ENCODE results near the gene MC2R. TPM values are rescaled to one million over a fixed set of nuclear protein-coding genes. Genes with fewer than 3 reads are reported as not detected.

Gene MC2R
- total RNA-seq, 1 donor from 2014 or later, result not detected

- no peak overlapping the region for H3K27ac Mint-ChIP-seq
- no peak for DNase-seq (ENCODE audit: low spot score in 2 of 2, unreplicated experiment in 2 of 2)
- H3K9me3 Mint-ChIP-seq, result no peaks in the 10 kb centered on the region
- peaks cover 4% of the 10 kb centered on the region for H3K4me1 Mint-ChIP-seq
- H3K27me3 Mint-ChIP-seq (ENCODE audit: low read depth), result no peaks in the 10 kb centered on the region
- no peaks in the 10 kb centered on the region for H3K36me3 Mint-ChIP-seq
- TF ChIP-seq CTCF (IDR thresholded peaks at IDR 0.05; ENCODE audit: unreplicated experiment), result no peak
- H3K4me3 Mint-ChIP-seq, result no peak overlapping the region
Measured at GRCh38 chr18:13916559-13916958, 1.2 kb upstream of the MC2R start.

GRCh38 chr18:13915995-13916431 is 677 bp upstream of the MC2R start:
- no peak overlapping the region for H3K27ac Mint-ChIP-seq
- no peak for TF ChIP-seq CTCF (IDR thresholded peaks at IDR 0.05; ENCODE audit: unreplicated experiment)
- H3K9me3 Mint-ChIP-seq, result no peaks in the 10 kb centered on the region
- DNase-seq (ENCODE audit: low spot score in 2 of 2, unreplicated experiment in 2 of 2), result no peak
- H3K4me3 Mint-ChIP-seq, result no peak overlapping the region
- no peaks in the 10 kb centered on the region for H3K27me3 Mint-ChIP-seq (ENCODE audit: low read depth)
- peaks cover 4% of the 10 kb centered on the region for H3K4me1 Mint-ChIP-seq
- H3K36me3 Mint-ChIP-seq, result no peaks in the 10 kb centered on the region

DNA sequence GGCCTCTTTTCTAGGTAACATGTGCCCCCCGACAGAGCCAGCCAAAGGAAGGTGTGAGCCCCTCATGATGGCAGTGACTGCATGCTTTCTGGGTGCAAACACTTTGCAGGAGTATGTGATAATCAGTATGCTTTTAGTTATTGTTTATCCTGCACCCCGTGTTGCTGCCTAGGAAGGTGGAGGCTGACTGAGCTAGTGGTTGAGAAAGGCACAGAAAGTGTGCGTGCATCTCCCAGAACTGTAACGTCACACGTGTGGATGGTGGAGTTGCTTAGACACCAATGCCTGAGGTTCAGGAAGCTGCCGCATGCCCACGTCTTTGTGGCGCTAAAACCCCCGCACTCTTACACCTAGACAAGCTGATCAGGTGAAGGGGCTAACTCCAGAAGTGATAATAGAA is 580 bp downstream of the MC2R start:
- no peaks in the 10 kb centered on the region for H3K27me3 Mint-ChIP-seq (ENCODE audit: low read depth)
- no peak for DNase-seq (ENCODE audit: low spot score in 2 of 2, unreplicated experiment in 2 of 2)

GRCh38 chr18:13914170-13914569 is 1.2 kb downstream of the MC2R start:
- Mint-ChIP-seq H3K4me3 (no peak overlapping the region), H3K36me3 (no peaks in the 10 kb centered on the region), H3K4me1 (peaks cover 4% of the 10 kb centered on the region)

More for the DNA sequence above, 580 bp downstream of the MC2R start:
- no peak for TF ChIP-seq CTCF (IDR thresholded peaks at IDR 0.05; ENCODE audit: unreplicated experiment)
- Mint-ChIP-seq H3K36me3 (no peaks in the 10 kb centered on the region), H3K9me3 (no peaks in the 10 kb centered on the region), H3K4me3 (no peak overlapping the region), H3K27ac (no peak overlapping the region), H3K4me1 (peaks cover 4% of the 10 kb centered on the region)

GRCh38 chr18:13913205-13913604 is 2.1 kb downstream of the MC2R start:
- DNase-seq (ENCODE audit: low spot score in 2 of 2, unreplicated experiment in 2 of 2), result no peak
- TF ChIP-seq CTCF (IDR thresholded peaks at IDR 0.05; ENCODE audit: unreplicated experiment), result no peak
- Mint-ChIP-seq H3K27ac (no peak overlapping the region), H3K9me3 (no peaks in the 10 kb centered on the region), H3K4me1 (peaks cover 4% of the 10 kb centered on the region), H3K36me3 (no peaks in the 10 kb centered on the region), H3K27me3 (ENCODE audit: low read depth) (no peaks in the 10 kb centered on the region), H3K4me3 (no peak overlapping the region)

More at GRCh38 chr18:13914170-13914569, 1.2 kb downstream of the MC2R start:
- H3K27me3 Mint-ChIP-seq (ENCODE audit: low read depth), result no peaks in the 10 kb centered on the region
- no peaks in the 10 kb centered on the region for H3K9me3 Mint-ChIP-seq
- no peak for TF ChIP-seq CTCF (IDR thresholded peaks at IDR 0.05; ENCODE audit: unreplicated experiment)
- no peak overlapping the region for H3K27ac Mint-ChIP-seq
- no peak for DNase-seq (ENCODE audit: low spot score in 2 of 2, unreplicated experiment in 2 of 2)

DNA sequence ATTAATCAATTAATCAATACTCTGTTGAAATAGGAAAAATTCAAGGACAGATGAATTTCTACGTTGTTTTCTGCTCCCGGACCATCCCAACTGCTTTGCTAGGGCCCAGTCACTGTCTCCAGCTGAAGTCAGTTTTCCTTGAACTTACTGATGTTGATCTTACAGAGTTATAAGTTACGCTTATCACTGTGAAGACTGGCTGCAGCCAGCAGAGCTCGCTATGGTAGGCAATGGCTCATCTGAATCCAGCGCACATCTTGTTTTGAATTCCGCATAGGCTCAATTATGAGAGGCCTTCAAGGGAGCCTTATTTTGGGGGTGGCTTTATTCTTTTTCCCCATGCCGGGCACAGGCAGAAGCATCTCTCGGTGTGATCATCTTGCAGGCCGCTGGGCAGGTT is 2.7 kb downstream of the MC2R start:
- H3K4me1 Mint-ChIP-seq, result peaks cover 4% of the 10 kb centered on the region
- H3K27ac Mint-ChIP-seq, result no peak overlapping the region
- no peak overlapping the region for H3K4me3 Mint-ChIP-seq
- no peak for TF ChIP-seq CTCF (IDR thresholded peaks at IDR 0.05; ENCODE audit: unreplicated experiment)
- no peaks in the 10 kb centered on the region for H3K36me3 Mint-ChIP-seq
- DNase-seq (ENCODE audit: low spot score in 2 of 2, unreplicated experiment in 2 of 2), result no peak
- H3K9me3 Mint-ChIP-seq, result no peaks in the 10 kb centered on the region
- no peaks in the 10 kb centered on the region for H3K27me3 Mint-ChIP-seq (ENCODE audit: low read depth)

Measured in mesothelial cell of epicardium (in vitro differentiated cells).